ENCODE measurements around the gene UTP20.

DNA sequence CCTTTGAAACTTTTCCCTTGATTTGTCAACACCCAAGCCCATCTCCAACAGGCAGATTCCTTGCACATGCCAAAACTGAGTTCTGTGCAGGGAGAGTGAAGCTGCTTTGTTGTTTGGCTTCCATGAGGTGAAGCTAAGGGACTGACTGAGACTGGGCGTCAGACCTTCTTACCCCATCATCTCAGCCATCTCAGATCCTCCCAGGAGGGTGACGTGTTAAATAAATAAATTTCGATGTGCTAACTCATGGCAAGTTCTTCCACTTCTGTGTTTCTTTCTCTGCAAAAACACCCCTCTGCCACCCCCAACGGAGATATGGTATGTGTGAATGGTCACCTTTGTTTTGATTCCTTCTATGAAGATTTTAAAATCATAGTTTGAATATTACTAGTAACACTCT, 17.8 kb downstream of the UTP20 start:
- TF ChIP-seq, protein P1, sequence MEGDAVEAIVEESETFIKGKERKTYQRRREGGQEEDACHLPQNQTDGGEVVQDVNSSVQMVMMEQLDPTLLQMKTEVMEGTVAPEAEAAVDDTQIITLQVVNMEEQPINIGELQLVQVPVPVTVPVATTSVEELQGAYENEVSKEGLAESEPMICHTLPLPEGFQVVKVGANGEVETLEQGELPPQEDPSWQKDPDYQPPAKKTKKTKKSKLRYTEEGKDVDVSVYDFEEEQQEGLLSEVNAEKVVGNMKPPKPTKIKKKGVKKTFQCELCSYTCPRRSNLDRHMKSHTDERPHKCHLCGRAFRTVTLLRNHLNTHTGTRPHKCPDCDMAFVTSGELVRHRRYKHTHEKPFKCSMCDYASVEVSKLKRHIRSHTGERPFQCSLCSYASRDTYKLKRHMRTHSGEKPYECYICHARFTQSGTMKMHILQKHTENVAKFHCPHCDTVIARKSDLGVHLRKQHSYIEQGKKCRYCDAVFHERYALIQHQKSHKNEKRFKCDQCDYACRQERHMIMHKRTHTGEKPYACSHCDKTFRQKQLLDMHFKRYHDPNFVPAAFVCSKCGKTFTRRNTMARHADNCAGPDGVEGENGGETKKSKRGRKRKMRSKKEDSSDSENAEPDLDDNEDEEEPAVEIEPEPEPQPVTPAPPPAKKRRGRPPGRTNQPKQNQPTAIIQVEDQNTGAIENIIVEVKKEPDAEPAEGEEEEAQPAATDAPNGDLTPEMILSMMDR (IDR thresholded peaks at IDR 0.05): no peak
- no peak for TF ChIP-seq POLR2AphosphoS5 (IDR thresholded peaks at IDR 0.05)
